Mesendoderm (in vitro differentiated cells): ENCODE results near the gene CYP3A5. TPM values are rescaled to one million over a fixed set of nuclear protein-coding genes. Genes with fewer than 3 reads are reported as not detected.
A peak's percentile ranks its signal among the peaks of the same experiment; 100 is the strongest.

ENCODE experiments used
- DNase-seq: peaks from one replicate; pipeline ENCODE4 v3.0.0; 2013
- H2AK5ac ChIP-seq: 2 replicates; pipeline ENCODE4 v1.6.1; 2013; ENCODE audit warnings: low read length, inconsistent platforms
- H2BK120ac ChIP-seq: 2 replicates; pipeline ENCODE4 v1.6.1; 2013; ENCODE audit warnings: low read depth, mild to moderate bottlenecking, low read length, moderate library complexity, mixed read lengths
- H2BK15ac ChIP-seq: replicated peaks from 2 replicates; pipeline ENCODE4 v1.6.1; 2013; ENCODE audit warnings: low read depth, mild to moderate bottlenecking, moderate library complexity
- H2BK5ac ChIP-seq: 2 replicates; pipeline ENCODE4 v1.6.1; 2013; ENCODE audit warnings: low read length, inconsistent platforms
- H3K18ac ChIP-seq: 2 replicates; pipeline ENCODE4 v1.6.1; 2013; ENCODE audit warnings: mild to moderate bottlenecking, low read length, mixed read lengths
- H3K23ac ChIP-seq: one replicate; pipeline ENCODE4 v1.6.1; 2013; ENCODE audit warnings: low read length
- H3K27ac ChIP-seq: 2 replicates; pipeline ENCODE4 v1.5.1; 2013; ENCODE audit warnings: low read depth, mild to moderate bottlenecking, inconsistent platforms, low read length, moderate library complexity
- H3K27me3 ChIP-seq: 2 replicates; pipeline ENCODE4 v1.6.1; 2013; ENCODE audit warnings: low read length, control low read depth, mild to moderate bottlenecking, inconsistent platforms; ENCODE audit not compliant: insufficient read depth, poor library complexity
- H3K36me3 ChIP-seq: 2 replicates; pipeline ENCODE4 v1.6.1; 2013; ENCODE audit warnings: low read length, inconsistent platforms; ENCODE audit not compliant: control insufficient read depth, insufficient read depth
- H3K4ac ChIP-seq: one replicate; pipeline ENCODE4 v1.6.1; 2013; ENCODE audit warnings: low read depth, mild to moderate bottlenecking, low read length, moderate library complexity
- H3K4me1 ChIP-seq: 2 replicates; pipeline ENCODE4 v1.6.1; 2013; ENCODE audit warnings: low read depth, low read length, inconsistent platforms; ENCODE audit not compliant: control insufficient read depth
- H3K4me2 ChIP-seq: 2 replicates; pipeline ENCODE4 v1.6.1; 2013; ENCODE audit warnings: low read length
- H3K4me3 ChIP-seq: 2 replicates; pipeline ENCODE4 v1.5.1; 2013; ENCODE audit warnings: mild to moderate bottlenecking, low read length
- H3K56ac ChIP-seq: one replicate; pipeline ENCODE4 v1.6.1; 2013; ENCODE audit warnings: low read length
- H3K79me1 ChIP-seq: 2 replicates; pipeline ENCODE4 v1.6.1; 2013; ENCODE audit warnings: low read length, inconsistent platforms
- H3K79me2 ChIP-seq: 2 replicates; pipeline ENCODE4 v1.6.1; 2013; ENCODE audit warnings: mild to moderate bottlenecking, low read length; ENCODE audit not compliant: control insufficient read depth, insufficient read depth
- H3K9ac ChIP-seq: 2 replicates; pipeline ENCODE4 v1.6.1; 2013; ENCODE audit warnings: low read length, inconsistent platforms
- H4K5ac ChIP-seq: one replicate; pipeline ENCODE4 v1.6.1; 2013; ENCODE audit warnings: low read length
- H4K8ac ChIP-seq: one replicate; pipeline ENCODE4 v1.6.1; 2013; ENCODE audit warnings: low read depth, mild to moderate bottlenecking, control low read depth, low read length, moderate library complexity
- WGBS: extraction: QIAGEN DNeasy Blood & Tissue Kit; methylation state at CpG from one replicate; pipeline ENCODE4 v1.1.7; 2013; ENCODE audit warnings: low lambda C conversion rate, missing lambda C conversion rate; ENCODE audit not compliant: insufficient coverage; ENCODE audit errors: extremely low coverage; 5-methylcytosine and 5-hydroxymethylcytosine counted together
- small RNA-seq: library from polyadenylated mRNA; stranded (forward); fragments of <200 nt; extraction: miRNeasy Mini kit (QIAGEN cat#:217004); gene quantifications from one replicate; pipeline ENCODE3, GENCODE V24; 2013; ENCODE audit not compliant: insufficient read depth

The CYP3A5 gene

DNA sequence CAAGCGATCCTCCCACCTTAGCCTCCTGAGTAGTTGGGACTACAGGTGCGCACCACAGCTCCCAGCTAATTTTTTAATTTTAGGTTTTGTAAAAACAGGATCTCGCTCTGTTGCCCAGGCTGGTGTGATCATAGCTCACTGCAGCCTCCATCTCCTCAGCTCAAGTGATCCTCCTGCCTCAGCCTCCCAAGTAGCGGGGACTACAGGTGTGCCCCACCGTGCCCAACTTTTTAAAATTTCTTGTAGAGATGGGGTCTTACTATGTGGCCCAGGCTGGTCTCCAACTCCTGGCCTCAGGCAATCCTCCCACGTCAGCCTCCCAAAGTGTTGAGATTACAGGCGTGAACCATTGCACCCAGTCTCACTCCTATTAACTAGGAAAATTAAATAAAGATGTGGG, 74.3 kb downstream of the CYP3A5 start:
- no peak overlapping the region for H4K5ac ChIP-seq
- no peak overlapping the region for H3K23ac ChIP-seq
- no peak overlapping the region for H2BK15ac ChIP-seq
- H2AK5ac ChIP-seq, result no peak overlapping the region
- no peaks in the 10 kb centered on the region for H3K79me1 ChIP-seq
- H2BK120ac ChIP-seq, result no peak overlapping the region
- H3K4me2 ChIP-seq, result no peak overlapping the region
- H3K79me2 ChIP-seq, result no peaks in the 10 kb centered on the region
- WGBS, result no CpG with 5 or more reads among the region's 7 CpGs
- H3K36me3 ChIP-seq, result no peaks in the 10 kb centered on the region
- H3K4me1 ChIP-seq, result no peaks in the 10 kb centered on the region
- no peak overlapping the region for H3K27ac ChIP-seq
- DNase-seq, result no peak
- H3K27me3 ChIP-seq, result no peaks in the 10 kb centered on the region
- H3K18ac ChIP-seq, result no peak overlapping the region
- H3K9ac ChIP-seq, result no peak overlapping the region
- H2BK5ac ChIP-seq, result no peak overlapping the region
- no peak overlapping the region for H3K56ac ChIP-seq
- no peak overlapping the region for H4K8ac ChIP-seq
- no peak overlapping the region for H3K4me3 ChIP-seq
- H3K4ac ChIP-seq, result no peak overlapping the region

DNA sequence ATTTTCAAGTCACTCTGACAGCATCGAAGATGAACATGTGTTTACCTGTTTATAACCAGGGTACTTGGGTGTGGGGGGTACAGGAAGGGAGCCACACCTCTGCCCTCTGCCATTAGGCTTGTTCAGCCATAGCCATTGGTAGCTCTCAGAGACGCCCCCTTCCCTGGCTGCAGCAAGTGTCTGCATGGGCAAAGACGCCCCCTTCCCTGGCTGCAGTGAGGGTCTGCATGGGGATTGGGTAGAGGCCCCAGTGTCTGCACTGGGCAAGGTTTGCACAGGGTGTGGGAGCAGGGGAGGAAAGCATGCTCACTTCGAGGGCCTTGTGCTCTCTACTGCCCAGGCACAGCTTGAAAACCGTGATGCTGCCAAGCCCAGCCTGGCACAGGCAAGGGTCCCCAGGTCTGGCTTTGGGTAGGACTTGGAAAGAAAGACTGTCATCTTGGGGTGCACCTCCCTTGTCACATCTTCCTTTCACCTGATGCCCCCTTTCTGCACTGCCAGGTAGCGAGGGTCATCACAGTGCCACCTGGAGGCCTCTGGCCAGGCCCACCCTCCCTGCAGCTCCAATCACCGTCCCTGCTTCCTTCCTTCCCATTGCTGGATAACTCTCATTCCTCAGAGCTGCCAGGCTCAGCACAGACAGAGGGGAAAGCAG, 78.0 kb downstream of the CYP3A5 start:
- Histone ChIP-seq H4K5ac (no peak overlapping the region), H3K4me1 (no peaks in the 10 kb centered on the region)
- WGBS, result no CpG with 5 or more reads among the region's 7 CpGs

DNA sequence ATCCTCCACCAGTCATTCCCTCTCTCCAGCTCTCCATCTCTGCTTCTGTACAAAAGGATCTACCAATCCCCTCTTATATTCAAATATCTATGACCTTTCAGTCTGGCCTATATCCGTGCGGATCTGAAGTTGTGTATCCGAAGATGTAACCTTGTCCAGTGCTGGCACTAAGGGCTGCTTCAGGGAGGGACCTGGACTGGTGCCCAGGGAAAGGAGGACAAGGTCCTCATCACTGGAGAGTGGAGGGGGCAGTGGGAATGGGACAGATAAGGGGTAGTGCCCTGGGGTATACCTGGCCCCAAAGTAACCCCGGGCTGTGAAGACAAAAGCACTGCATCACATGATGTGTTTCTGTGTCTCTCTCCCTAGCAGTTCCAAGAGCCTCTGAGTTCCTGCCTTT, 80.0 kb downstream of the CYP3A5 start:
- no peak for DNase-seq
- Histone ChIP-seq H2BK120ac (no peak overlapping the region), H3K4ac (no peak overlapping the region), H3K79me1 (no peaks in the 10 kb centered on the region), H2AK5ac (no peak overlapping the region), H2BK15ac (no peak overlapping the region), H3K79me2 (no peaks in the 10 kb centered on the region), H3K4me1 (no peaks in the 10 kb centered on the region), H3K56ac (no peak overlapping the region), H3K27me3 (no peaks in the 10 kb centered on the region), H4K5ac (no peak overlapping the region), H2BK5ac (no peak overlapping the region), H3K23ac (no peak overlapping the region), H3K9ac (no peak overlapping the region), H3K36me3 (no peaks in the 10 kb centered on the region), H3K4me3 (no peak overlapping the region), H3K18ac (no peak overlapping the region), H3K4me2 (no peak overlapping the region), H3K27ac (no peak overlapping the region), H4K8ac (no peak overlapping the region)
- WGBS, result no CpG with 5 or more reads among the region's 4 CpGs

More for the DNA sequence above, 78.0 kb downstream of the CYP3A5 start:
- H3K23ac ChIP-seq, result no peak overlapping the region
- H3K56ac ChIP-seq, result no peak overlapping the region
- no peak overlapping the region for H3K9ac ChIP-seq
- H3K36me3 ChIP-seq, result no peaks in the 10 kb centered on the region
- H2BK15ac ChIP-seq, result no peak overlapping the region
- H3K4me3 ChIP-seq, result no peak overlapping the region
- no peak overlapping the region for H3K4me2 ChIP-seq
- H2AK5ac ChIP-seq, result no peak overlapping the region
- no peak overlapping the region for H3K27ac ChIP-seq
- no peak overlapping the region for H3K4ac ChIP-seq
- no peak overlapping the region for H2BK120ac ChIP-seq
- no peaks in the 10 kb centered on the region for H3K79me2 ChIP-seq
- H3K27me3 ChIP-seq, result no peaks in the 10 kb centered on the region
- H2BK5ac ChIP-seq, result no peak overlapping the region
- H4K8ac ChIP-seq, result no peak overlapping the region
- DNase-seq, result peak; percentile 46
- no peaks in the 10 kb centered on the region for H3K79me1 ChIP-seq
- H3K18ac ChIP-seq, result no peak overlapping the region

Small RNA genes within 50 kb of the gene (small RNA-seq; reads per million reads assigned to genes)
- gene CYP3A51P (not detected), gene CYP3A7-CYP3A51P (not detected)
